Left renal cortex interstitium (tissue), 4 donors: ENCODE data around the gene THOC6. TPM values are rescaled to one million over a fixed set of nuclear protein-coding genes. Genes with fewer than 3 reads are reported as not detected.
"Not testable (repeated sequence)": the region's sequence is repeated elsewhere in the genome, so short reads cannot be mapped to it uniquely, and the experiment has no call there.

Experiments used
- DNase-seq, 4 donors: peaks; one replicate each; pipeline ENCODE4 v3.0.0-alpha.2; 2013; ENCODE audit warnings: low read depth in 4 of 4, low spot score in 2 of 4, missing footprints in 1 of 4
- polyA plus RNA-seq, 4 donors: library from polyadenylated mRNA; unstranded; fragments of 120-200 nt; gene quantifications; one replicate each; pipeline ENCODE4 v1.2.1, GENCODE V29; 2013; ENCODE audit not compliant: insufficient read length in 4 of 4

Gene THOC6
- polyA plus RNA-seq, 4 donors: 28.5 to 36.4 (median 33.1) TPM

- no peak for DNase-seq
Measured at GRCh38 chr16:3051009-3051408, 27.2 kb downstream of the THOC6 start.

GRCh38 chr16:3051494-3051893, 27.7 kb downstream of the THOC6 start:
- no peak for DNase-seq

DNA sequence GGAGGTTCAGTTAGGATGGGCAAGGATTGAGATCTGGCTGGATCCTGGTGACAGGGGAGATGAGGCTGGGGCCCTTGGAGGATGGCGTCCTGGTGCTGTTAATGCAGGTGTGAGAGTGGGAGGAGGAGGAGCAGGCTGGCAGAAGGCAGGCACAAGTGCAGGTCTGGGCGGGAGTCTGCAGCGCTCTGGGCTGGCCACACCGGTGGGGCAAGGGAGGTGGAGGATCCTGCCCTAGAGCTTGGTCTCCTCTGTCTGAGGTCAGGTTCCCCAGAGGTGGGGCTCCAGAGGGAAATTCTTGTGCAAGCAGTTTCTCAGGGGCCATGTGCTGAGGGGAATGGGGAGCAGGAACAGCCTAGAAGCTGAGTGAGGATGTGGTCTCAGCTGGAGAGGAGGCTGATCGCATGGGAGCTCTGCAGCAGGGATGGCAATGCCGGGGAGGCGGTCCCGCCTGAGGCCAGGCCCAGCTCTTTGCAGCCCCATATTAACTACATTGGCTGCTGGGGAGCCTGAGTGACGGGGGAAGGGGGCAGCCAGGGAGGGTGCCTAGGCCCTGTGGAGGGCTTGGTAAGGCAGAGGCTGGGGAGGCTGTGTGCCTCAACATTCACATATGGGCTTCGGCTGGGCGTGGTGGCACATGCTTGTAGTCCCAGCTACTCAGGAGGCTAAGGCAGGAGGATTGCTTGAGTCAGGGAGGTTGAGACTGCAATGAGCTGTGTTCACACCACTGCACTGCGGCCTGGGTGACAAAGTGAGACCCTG, 28.9 kb downstream of the THOC6 start:
- DNase-seq: not testable (repeated sequence)

DNA sequence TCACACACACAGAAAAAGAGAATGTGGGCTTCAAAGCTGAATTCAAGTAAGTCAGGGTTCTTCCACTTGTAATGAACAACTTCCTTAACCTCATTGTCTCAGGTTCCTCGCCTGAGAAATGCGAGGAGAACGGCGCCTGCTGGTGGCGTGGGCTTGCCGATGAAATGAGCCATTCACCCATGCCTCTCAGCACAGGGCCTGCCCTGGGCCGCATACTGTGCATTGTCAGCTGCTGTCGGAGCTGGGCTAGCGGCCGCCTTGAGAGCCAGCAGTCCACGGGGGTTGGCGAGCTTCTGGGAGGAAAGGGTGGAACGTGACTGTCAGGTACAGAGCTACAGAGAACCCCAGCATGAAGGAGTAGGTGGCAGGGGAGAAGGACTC, 29.5 kb downstream of the THOC6 start:
- DNase-seq: not testable (repeated sequence)

- no peak for DNase-seq
Measured at GRCh38 chr16:3054965-3055733, 31.3 kb downstream of the THOC6 start.

GRCh38 chr16:3055734-3056115, 31.9 kb downstream of the THOC6 start:
- not testable (repeated sequence) for DNase-seq

DNA sequence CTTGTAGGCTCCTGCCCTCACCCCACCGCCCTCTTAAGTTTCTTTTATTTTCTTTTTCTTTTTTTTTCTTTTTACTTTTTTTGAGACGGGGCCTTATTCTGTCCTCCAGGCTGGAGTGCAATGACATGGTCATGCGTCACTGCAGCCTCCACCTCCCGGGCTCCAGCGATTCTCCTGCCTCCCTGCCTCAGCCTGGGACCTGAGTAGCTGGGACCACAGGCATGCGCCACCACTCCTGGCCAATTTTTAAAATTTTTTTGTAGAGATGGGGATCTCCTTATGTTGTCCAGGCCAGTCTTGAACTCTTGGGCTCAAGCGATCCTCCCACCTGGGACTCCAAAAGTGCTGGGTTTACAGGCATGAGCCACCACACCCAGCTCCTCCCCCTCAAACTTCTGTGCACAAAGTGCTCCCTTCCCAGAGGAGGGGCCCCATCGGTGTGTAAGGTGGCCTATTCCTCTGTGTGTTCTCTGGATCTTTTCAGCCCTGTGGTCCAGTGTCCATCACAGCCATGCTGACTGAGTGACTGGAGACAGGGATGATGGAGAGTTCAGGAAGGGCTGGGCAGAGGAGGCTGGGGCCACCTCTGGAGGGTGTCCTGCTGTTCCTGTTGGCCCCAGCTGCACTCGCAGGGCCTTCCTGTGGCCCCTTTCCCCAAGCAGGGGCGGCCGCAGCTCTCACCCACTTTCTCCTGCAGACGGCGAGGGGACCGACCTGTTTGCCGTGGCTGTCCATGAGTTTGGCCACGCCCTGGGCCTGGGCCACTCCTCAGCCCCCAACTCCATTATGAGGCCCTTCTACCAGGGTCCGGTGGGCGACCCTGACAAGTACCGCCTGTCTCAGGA, 32.7 kb downstream of the THOC6 start:
- DNase-seq: no peak

- no peak for DNase-seq
Measured at GRCh38 chr16:3057181-3058138, 33.6 kb downstream of the THOC6 start.

- DNase-seq: no peak
Measured at GRCh38 chr16:3058139-3059030, 34.5 kb downstream of the THOC6 start.

DNA sequence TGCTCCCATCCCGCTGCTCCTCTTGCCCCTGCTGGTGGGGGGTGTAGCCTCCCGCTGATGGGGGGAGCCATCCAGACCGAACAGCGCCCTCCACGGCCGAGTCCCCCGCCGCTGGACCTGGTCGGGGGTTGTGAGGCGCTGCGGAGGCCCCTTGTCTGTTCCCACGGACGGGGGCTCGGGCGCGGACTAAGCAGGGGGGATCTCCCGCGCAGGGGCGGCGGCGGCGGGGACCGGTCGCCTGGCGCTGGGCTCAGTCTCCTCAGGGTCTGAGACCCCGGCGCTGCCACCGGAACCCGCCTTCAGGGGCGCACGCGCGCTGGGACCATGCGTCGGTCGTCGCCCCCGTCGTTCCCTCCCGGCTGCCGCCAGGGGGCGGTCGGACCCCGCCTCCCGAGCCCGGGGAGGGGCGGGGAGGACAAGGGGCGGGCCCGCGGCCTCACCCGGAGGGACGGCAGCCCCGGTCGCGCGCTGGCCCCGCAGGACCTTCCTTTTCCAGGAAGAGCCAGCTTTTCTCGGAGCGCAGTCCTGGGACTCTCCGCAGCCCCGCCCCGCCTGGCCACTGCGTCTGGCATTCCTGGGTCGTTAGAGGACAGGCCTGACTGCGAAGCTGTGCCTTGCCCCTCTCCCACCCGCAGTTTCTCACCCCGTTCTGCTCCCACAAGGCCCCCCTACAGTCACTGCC, 35.3 kb downstream of the THOC6 start:
- peak; percentile 63 to 84 (median 80) for DNase-seq

DNA sequence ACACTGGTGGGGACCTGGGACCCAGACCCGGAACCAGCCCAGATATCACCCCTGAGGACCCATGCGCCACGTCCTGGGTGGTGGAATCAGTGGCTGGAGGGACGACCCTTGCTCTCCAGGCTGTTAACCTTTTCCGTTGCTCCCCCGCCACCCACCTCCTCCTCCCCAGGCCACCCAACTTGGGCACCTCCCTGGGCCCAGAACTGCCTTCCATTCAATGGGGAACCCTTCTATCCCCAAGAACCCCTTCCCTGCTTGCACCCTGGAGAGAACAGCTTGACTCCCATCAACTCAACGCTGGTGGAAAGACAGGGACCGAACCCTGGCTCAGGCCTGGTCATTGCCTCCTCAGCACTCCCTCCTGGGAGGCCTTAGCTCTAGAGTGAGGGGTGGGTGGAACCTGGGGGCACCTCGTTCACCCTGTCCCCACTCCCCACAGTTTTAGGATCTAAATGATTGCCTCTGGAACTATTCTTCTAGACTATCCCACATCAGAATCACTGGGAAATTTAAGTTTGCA, 35.9 kb downstream of the THOC6 start:
- DNase-seq: no peak

DNA sequence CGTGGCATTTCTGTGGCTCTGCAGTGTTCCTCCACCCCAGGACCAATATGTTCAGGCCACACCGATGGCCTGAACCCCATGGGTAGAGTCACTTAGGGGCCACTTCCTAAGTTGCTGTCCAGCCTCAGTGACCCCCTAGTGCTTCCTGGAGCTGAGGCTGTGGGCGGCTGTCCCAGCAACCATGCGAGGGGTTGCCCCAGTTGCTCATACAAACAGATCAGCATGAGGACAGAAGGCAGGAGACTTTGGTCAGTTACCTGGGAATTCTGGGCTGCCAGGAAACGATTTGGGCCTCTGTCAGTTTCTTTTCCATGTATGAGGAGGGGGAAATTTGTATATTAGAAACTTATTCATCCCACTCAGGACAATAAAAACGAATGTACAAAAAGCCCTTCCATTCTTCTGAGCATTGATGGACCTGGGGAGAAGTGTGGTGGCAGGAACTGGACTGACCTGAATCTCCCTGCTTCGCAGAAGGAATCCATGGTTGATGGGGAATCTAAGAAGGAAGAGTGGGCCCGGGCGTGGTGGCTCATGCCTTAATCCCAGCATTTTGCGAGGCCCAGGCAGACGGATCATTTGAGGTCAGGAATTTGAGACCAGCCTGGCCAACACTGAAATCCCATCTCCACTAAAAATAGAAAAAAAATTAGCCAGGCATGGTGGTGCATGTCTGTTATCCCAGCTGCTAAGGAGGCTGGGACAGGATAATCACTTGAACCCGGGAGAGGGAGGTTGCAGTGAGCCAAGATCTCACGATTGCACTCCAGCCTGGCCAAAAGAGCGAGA, 36.7 kb downstream of the THOC6 start:
- no peak for DNase-seq

- no peak for DNase-seq
Measured at GRCh38 chr16:3062553-3062952, 38.7 kb downstream of the THOC6 start.

DNA sequence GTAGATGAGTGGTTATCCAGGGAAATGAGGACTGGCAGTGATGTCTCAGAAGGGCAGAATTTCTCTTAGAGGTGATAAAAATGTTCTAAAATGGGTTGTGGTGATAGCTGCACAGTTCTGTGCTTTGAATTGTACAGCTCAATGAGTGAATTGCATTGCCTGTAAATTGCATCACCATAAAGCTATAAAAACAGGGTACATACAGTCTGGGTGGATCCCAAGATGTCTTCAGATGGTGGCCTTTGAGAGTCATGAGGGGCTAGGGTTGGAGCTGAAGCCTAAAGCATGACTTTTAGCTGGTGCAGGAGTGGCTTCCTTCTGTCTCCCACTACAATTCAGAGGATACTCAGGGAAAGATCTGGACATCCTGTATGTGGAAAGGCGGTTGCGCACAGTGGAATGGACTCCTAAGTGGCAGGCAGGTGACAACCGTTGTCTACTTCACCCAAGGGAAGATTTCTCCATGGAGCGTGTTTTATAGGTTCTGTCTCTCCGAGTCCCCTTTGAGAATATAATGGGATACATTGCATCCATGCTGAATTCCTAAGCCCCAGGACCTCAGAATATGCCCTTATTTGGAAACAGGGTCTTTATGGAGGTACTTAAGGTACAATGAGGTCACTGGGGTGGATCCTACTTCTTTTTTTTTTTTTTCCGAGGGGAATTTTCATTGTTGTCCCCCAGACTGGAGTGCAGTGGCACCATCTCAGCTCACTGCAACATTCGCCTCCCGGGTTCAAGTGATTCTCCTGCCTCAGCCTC, 40.0 kb downstream of the THOC6 start:
- no peak for DNase-seq

GRCh38 chr16:3065069-3065741, 41.4 kb downstream of the THOC6 start, which contains the start of gene IL32:
TSS of gene IL32 (plus strand) at chr16:3065640. CDS start at chr16:3065812, 172 bp downstream.
- DNase-seq: no peak
